ENCODE measurements around the gene COMMD9.

DNA sequence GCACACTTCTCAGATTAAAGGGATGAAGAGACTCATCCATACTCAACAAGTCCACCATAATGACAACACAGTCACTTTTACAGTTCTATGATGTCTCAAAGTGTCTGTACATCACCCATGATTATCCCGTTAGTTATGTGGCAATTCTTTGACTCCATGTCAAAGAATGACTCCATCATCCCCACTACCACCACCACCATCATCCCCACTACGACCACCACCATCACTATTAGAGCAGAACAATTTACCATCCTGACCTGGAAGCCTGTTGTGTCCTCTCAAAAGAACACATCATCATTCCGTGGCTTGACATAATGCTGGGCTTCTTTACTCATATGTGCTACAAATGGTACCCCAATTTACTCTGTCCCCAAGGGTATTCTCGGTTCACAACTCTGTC is 20.6 kb upstream of the COMMD9 start:
- TF ChIP-seq, protein P1, sequence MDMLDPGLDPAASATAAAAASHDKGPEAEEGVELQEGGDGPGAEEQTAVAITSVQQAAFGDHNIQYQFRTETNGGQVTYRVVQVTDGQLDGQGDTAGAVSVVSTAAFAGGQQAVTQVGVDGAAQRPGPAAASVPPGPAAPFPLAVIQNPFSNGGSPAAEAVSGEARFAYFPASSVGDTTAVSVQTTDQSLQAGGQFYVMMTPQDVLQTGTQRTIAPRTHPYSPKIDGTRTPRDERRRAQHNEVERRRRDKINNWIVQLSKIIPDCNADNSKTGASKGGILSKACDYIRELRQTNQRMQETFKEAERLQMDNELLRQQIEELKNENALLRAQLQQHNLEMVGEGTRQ (IDR thresholded peaks at IDR 0.05; ENCODE audit: borderline replicate concordance, low read depth, low read length): no peak
- no peak for TF ChIP-seq CTCF (IDR thresholded peaks at IDR 0.05)
- TF ChIP-seq, protein P2, sequence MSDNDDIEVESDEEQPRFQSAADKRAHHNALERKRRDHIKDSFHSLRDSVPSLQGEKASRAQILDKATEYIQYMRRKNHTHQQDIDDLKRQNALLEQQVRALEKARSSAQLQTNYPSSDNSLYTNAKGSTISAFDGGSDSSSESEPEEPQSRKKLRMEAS (IDR thresholded peaks at IDR 0.05; ENCODE audit: low read depth): no peak
- no peak for TF ChIP-seq RCOR1 (IDR thresholded peaks at IDR 0.05; ENCODE audit: low read length)
- no peak for TF ChIP-seq MXI1 (IDR thresholded peaks at IDR 0.05; ENCODE audit: low read depth, low read length)
- TF ChIP-seq EZH2phosphoT487 (IDR thresholded peaks at IDR 0.05; ENCODE audit: borderline replicate concordance, low read depth): no peak
